K562 treated with DMSO at 1 percent for 12 hours (cell line): ENCODE measurements around the gene SLC2A14. TPM values are rescaled to one million over a fixed set of nuclear protein-coding genes. Genes with fewer than 3 reads are reported as not detected.

ENCODE experiments used
- total RNA-seq: library from RNA; unstranded; fragments of 300-600 nt; gene quantifications from 2 replicates; pipeline ENCODE4 v1.2.3, GENCODE V29; 2022; ENCODE audit not compliant: insufficient read depth

The SLC2A14 gene
- 0.52 TPM in 1 of 2 replicates, not detected in the other for total RNA-seq

DNA sequence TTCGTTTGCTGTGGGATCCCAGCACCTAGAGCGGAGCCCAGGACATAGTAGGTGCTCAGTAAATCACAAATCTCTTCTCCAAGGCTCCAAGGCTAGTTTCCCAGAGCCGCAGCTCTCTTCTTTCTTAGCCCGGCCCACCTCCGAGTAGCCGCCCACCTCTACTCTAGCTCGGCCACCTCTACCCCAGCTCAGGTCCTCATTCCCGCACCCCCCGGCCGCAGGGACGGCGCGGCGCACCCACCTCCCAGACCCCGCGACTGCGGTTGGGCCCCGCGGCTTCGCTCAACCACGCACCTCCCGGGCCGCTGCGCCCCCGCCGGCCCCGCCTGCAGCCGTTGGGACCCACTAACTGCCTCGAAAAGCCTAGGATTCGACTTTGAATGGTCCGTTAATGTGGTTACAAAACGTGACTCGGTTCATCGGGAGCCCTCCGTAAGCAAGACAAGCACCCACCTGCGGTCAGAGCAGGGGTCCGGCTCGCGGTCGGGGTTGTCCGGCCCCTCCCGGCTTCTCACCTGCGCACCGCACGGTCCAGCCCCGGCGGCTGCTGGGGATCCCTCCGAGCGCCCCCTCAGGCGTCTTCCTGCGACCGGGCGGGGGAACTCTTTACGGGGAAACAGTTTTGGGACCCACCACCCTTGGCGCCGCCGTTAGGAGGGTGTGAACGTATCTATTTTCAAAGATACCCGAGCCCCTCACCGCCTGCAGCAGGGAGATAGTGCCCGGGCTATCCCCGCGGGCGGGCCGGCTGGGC lies at the start of gene SLC2A14:
SLC2A14 (minus strand) TSS at position 350 of the 754 bp plus-strand sequence. CDS start 3,035 bp downstream, outside the sequence.

DNA sequence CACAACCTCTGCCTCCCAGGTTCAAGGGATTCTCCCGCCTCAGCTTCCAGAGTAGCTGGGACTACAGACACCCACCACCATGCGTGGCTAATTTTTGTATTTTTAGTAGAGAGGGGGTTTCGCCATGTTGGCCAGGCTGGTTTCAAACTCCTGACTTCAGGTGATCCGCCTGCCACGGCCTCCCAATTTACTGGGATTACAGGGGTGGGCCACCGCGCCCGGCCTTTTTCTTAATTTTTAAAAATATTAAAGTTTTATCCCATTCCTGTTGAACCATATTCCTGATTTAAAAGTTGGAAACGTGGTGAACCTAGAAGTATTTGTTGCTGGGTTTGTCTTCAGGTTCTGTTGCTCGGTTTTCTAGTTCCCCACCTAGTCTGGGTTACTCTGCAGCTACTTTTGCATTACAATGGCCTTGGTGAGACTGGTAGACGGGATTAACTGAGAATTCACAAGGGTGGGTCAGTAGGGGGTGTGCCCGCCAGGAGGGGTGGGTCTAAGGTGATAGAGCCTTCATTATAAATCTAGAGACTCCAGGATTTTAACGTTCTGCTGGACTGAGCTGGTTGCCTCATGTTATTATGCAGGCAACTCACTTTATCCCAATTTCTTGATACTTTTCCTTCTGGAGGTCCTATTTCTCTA lies 83.7 kb downstream of the SLC2A14 start, which contains the start of gene NANOG:
NANOG (plus strand) TSS at position 519 of the 645 bp plus-strand sequence. CDS start 213 bp downstream, outside the sequence.

Other genes with a start within 250 kb of the SLC2A14 start
- not detected in 2 replicates for gene APOBEC1, start 207.0 kb downstream of the SLC2A14 start, total RNA-seq
- gene GDF3, start 177.1 kb downstream of the SLC2A14 start, total RNA-seq = not detected in 2 replicates
- not detected in 2 replicates for gene DPPA3, start 161.5 kb downstream of the SLC2A14 start, total RNA-seq
- not detected in 2 replicates for gene CLEC4C, start 125.5 kb downstream of the SLC2A14 start, total RNA-seq
- not detected in 2 replicates for gene NANOGNB, start 107.7 kb downstream of the SLC2A14 start, total RNA-seq
- gene NANOG, start 83.5 kb downstream of the SLC2A14 start, total RNA-seq = not detected in 2 replicates
- gene SLC2A3, start 63.3 kb upstream of the SLC2A14 start, total RNA-seq = 48.6 and 88.3 TPM in 2 replicates
- gene FOXJ2, start 159.8 kb upstream of the SLC2A14 start, total RNA-seq = 1.7 and 8.2 TPM in 2 replicates
- 2.4 and 3.7 TPM in 2 replicates for gene C3AR1, start 193.4 kb upstream of the SLC2A14 start, total RNA-seq
- gene NECAP1, start 209.4 kb upstream of the SLC2A14 start, total RNA-seq = 11.5 and 15.4 TPM in 2 replicates